ENCODE measurements around the gene SREBF1. TPM values are rescaled to one million over a fixed set of nuclear protein-coding genes. Genes with fewer than 3 reads are reported as not detected.

The SREBF1 gene
- total and polyA plus RNA-seq, 8 donors, result 13.1 to 207 (median 80.3) TPM

DNA sequence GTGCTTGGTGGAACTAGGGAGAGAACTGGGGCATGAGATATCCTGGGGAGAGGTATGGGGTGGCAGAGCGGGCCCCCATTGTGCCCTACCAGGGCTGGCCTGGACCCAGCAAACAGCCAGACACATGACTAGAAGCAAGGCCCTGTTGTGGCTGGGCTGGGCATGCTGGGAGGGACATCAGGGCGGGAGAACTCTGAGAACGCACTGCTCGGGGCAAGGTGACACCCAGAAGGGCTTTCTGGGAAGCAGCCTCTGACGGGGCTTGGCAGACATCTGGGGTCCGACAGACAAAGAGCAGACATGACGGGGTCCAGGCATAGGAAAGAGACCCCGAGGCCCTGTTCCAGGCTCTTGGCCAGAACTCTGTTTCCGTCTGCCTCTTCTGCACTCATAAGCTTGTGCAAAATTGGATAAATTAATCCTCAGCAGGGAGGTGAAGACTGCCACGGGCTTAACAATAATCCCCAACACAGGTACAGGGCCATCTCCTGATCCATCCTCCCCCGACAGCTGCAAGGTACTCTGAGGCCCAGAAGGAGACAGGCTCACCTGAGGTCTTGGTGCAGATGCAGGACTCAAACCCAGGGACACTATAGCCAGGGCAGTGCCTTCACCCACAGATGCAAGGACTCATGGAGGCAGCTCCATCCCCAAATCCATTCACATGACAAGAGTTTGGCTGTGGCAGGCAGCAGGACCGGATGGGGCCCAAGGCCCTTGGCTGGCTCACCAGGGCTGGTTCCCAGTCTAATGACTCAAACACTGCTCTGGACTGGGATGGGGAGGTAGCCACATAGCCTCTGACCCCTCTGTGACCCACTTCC, 5.4 kb downstream of the SREBF1 start:
- Histone ChIP-seq H3K27me3 (no peaks in the 10 kb centered on the region), H3K4me3 (no peak overlapping the region), H3K4me1 (peaks cover 61 to 92% (median 77%) of the 10 kb centered on the region in 4 donors), H3K36me3 (peaks cover 0 to 9% (median 2%) of the 10 kb centered on the region in 4 donors), H3K9me3 (no peaks in the 10 kb centered on the region), H3K27ac (peak overlapping the region; percentile 43 to 84 (median 70))
- TF ChIP-seq, protein P1, sequence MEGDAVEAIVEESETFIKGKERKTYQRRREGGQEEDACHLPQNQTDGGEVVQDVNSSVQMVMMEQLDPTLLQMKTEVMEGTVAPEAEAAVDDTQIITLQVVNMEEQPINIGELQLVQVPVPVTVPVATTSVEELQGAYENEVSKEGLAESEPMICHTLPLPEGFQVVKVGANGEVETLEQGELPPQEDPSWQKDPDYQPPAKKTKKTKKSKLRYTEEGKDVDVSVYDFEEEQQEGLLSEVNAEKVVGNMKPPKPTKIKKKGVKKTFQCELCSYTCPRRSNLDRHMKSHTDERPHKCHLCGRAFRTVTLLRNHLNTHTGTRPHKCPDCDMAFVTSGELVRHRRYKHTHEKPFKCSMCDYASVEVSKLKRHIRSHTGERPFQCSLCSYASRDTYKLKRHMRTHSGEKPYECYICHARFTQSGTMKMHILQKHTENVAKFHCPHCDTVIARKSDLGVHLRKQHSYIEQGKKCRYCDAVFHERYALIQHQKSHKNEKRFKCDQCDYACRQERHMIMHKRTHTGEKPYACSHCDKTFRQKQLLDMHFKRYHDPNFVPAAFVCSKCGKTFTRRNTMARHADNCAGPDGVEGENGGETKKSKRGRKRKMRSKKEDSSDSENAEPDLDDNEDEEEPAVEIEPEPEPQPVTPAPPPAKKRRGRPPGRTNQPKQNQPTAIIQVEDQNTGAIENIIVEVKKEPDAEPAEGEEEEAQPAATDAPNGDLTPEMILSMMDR (IDR thresholded peaks at IDR 0.05), result no peak
- TF ChIP-seq POLR2AphosphoS5 (IDR thresholded peaks at IDR 0.05), result no peak
- TF ChIP-seq POLR2A (IDR thresholded peaks at IDR 0.05), result no peak
- WGBS, 5 donors, result 28 to 61% (median 58%) methylated on average over 12 of the region's 12 CpGs
- intact Hi-C loops (cut with DNase I; ENCODE audit: low total_unique reads), result no loop called here
- DNase-seq, result peak in 1 of 2 donors; percentile 84

DNA sequence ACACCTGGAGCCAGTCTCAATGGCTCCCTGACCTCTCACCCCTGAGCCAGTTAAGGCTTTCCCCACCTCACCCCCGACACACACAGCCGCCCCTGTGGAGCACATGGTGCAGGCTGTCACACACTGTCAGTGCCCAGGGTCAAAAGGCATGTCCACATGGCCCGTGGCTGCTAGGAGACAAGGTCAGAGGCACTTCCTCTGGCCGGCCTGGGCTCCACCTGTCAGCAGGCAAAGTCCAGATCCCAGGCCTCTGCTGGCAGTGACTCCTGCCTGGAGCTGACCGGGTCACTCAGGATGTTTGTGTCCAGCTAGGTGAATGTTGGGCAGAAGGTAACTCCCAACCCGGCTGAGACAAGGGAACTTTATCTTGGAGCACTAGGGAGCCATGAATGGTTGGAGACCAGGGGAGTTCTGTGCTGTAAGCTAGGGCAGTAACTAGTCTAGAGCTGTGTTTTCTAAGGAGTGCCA, 6.0 kb downstream of the SREBF1 start:
- DNase-seq, result peak in 1 of 2 donors; percentile 83
- 17 to 55% (median 29%) methylated on average over 2 to 6 of the region's 6 CpGs for WGBS, 5 donors
- Histone ChIP-seq H3K9me3 (no peaks in the 10 kb centered on the region), H3K27ac (peak overlapping the region; percentile 43 to 84 (median 70)), H3K36me3 (peaks cover 0 to 9% (median 2%) of the 10 kb centered on the region in 4 donors), H3K4me3 (no peak overlapping the region), H3K27me3 (no peaks in the 10 kb centered on the region), H3K4me1 (peaks cover 66 to 96% (median 80%) of the 10 kb centered on the region in 4 donors)
- intact Hi-C loops (cut with DNase I; ENCODE audit: low total_unique reads), result no loop called here
- TF ChIP-seq, protein P1 (IDR thresholded peaks at IDR 0.05), result no peak
- TF ChIP-seq EP300 (IDR thresholded peaks at IDR 0.05), result no peak
- no peak for TF ChIP-seq POLR2A (IDR thresholded peaks at IDR 0.05)
- TF ChIP-seq POLR2AphosphoS5 (IDR thresholded peaks at IDR 0.05), result peak in 1 of 3 donors; percentile 5

DNA sequence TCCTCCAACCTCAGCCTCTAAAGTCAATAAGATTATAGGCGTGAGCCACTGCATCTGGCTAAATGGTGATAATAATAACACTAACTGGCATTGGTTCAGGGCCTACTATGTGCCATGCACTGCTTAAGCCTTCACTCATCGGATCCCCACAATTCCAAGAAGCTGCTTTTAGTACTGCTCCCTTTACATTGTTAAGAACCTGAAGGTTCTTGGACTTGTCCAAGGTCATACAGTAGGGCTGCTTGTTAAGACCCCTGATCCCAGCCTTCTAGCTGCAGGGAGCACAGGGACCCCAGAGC, 6.6 kb downstream of the SREBF1 start:
- H3K9me3 ChIP-seq, result no peaks in the 10 kb centered on the region
- peaks cover 0 to 9% (median 2%) of the 10 kb centered on the region in 4 donors for H3K36me3 ChIP-seq
- no peak for DNase-seq
- intact Hi-C loops (cut with DNase I; ENCODE audit: low total_unique reads), result no loop called here
- TF ChIP-seq POLR2AphosphoS5 (IDR thresholded peaks at IDR 0.05) (no peak), POLR2A (IDR thresholded peaks at IDR 0.05) (no peak), EP300 (IDR thresholded peaks at IDR 0.05) (no peak)
- TF ChIP-seq, protein P1 (IDR thresholded peaks at IDR 0.05), result no peak
- peak overlapping the region; percentile 43 to 84 (median 70) for H3K27ac ChIP-seq
- H3K27me3 ChIP-seq, result no peaks in the 10 kb centered on the region
- 69 to 79% (median 75%) methylated on average over 2 of the region's 2 CpGs for WGBS, 5 donors
- H3K4me3 ChIP-seq, result no peak overlapping the region
- peaks cover 66 to 96% (median 80%) of the 10 kb centered on the region in 4 donors for H3K4me1 ChIP-seq

DNA sequence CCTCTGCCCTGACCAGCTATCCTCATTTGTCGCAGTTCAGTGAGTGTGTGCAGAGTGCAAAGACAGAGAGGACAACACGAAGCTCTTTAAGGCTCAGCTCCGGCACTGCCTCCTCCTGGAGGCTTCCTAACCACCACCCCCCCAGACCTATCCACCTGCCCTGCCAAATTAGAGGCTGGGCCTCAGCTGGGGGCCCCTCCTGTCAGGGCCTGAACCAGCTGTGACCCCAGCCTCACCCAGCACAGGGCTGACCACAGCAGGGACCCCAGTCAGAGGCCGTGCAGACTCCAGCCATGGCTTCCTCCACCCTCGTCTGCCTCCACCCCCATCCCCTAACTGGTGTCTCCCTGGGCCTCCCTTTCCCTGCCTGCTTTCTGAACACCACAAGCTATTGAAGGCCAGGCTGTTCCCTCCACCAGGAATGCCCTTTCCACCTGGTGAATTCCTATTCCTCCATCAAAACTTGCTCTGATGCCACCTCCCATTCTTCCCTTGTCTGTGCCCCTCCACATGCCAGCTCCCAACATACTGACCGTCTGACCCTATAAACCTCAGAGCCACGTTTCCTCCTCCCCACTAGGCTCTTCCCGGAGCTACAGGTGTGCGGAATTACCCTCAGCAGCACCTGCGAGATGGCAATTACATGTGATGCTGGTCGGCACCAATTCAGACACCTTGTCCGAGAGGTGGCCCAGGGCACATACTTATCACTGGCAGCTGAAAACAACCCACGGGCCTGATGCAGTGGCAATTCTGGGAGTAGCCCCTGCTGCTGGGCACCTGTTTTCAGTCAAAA, 8.8 kb downstream of the SREBF1 start:
- intact Hi-C loops (cut with DNase I; ENCODE audit: low total_unique reads), result no loop called here
- Histone ChIP-seq H3K9me3 (no peaks in the 10 kb centered on the region), H3K36me3 (peaks cover 0 to 9% (median 0%) of the 10 kb centered on the region in 4 donors), H3K4me1 (peaks cover 70 to 97% (median 84%) of the 10 kb centered on the region in 4 donors), H3K27me3 (no peaks in the 10 kb centered on the region), H3K4me3 (no peak overlapping the region), H3K27ac (peak overlapping the region in 4 of 5 donors; percentile 1 to 87 (median 35))
- DNase-seq, result no peak
- WGBS, 5 donors, result 73 to 79% (median 75%) methylated on average over 12 to 13 of the region's 13 CpGs
- TF ChIP-seq, protein P1 (IDR thresholded peaks at IDR 0.05), result no peak
- TF ChIP-seq POLR2A (IDR thresholded peaks at IDR 0.05) (no peak), EP300 (IDR thresholded peaks at IDR 0.05) (no peak), POLR2AphosphoS5 (IDR thresholded peaks at IDR 0.05) (no peak)

All from stomach (tissue), 9 donors.